ENCODE measurements around the gene PRKAG2. TPM values are rescaled to one million over a fixed set of nuclear protein-coding genes. Genes with fewer than 3 reads are reported as not detected.

The PRKAG2 gene
- total RNA-seq, 2 experiments from 2014 or later, result 39.3 to 42.3 TPM

DNA sequence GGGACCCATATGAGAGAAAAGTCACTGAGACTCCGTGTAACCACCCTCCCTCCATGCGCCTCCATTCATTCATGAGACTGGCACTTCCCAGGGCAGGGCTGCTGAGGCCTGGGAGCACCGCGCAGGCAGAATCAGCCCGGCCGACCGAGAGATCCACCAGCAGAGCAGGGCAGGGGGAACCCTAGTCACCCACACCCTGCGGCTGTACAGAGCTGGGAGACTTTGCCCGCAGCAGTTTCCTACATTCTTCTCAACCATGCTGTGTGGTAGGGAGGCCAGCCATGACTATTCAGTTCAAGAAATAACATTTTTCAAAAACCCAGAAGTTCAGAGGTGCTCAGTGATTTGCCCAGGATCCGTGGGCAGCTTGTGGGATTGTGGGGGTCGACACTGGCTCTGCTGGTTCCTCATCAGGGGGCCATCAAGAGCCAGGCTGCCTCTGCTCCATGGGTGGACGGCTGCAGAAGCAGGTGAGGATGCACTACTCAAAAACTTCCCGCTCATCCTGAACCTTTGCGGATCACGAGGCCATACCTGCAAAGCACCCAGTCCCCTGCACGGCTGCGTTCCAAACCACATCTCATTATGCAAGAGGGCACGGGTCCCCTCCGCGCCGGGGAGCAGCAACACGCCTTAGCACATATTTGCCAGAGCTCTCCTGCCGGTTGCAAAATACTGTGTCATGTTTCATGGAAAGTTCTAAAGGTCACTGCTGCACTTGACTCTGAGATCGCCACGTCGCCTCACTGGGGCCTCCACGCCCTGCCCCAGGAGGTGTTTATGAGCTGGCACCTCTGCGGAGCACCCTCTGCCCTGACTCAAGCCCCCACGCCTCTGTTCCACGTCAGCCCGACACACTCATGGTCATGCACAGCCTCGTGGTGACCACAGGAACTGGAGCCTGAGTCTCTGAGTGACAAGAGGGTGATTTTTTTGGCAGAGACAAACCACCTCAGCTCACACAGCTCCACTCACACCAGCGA is 132.0 kb downstream of the PRKAG2 start:
- no peaks in the 10 kb centered on the region for H3K27me3 ChIP-seq (ENCODE audit: control insufficient read depth in 1 of 2, insufficient read depth in 2 of 2, low read length in 2 of 2)
- TF ChIP-seq, protein P1, sequence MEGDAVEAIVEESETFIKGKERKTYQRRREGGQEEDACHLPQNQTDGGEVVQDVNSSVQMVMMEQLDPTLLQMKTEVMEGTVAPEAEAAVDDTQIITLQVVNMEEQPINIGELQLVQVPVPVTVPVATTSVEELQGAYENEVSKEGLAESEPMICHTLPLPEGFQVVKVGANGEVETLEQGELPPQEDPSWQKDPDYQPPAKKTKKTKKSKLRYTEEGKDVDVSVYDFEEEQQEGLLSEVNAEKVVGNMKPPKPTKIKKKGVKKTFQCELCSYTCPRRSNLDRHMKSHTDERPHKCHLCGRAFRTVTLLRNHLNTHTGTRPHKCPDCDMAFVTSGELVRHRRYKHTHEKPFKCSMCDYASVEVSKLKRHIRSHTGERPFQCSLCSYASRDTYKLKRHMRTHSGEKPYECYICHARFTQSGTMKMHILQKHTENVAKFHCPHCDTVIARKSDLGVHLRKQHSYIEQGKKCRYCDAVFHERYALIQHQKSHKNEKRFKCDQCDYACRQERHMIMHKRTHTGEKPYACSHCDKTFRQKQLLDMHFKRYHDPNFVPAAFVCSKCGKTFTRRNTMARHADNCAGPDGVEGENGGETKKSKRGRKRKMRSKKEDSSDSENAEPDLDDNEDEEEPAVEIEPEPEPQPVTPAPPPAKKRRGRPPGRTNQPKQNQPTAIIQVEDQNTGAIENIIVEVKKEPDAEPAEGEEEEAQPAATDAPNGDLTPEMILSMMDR (IDR thresholded peaks at IDR 0.05), result no peak
- Mint-ChIP-seq H3K4me1 (ENCODE audit: low read depth) (peaks cover 12% of the 10 kb centered on the region), H3K9me3 (no peaks in the 10 kb centered on the region), H3K36me3 (ENCODE audit: low read depth) (peaks cover 10% of the 10 kb centered on the region), H3K27me3 (no peaks in the 10 kb centered on the region), H3K27ac (no peak overlapping the region), H3K4me3 (no peak overlapping the region)
- DNase-seq (peak in 2 of 14 experiments; percentile 67 to 78), ATAC-seq (ENCODE audit: poor library complexity) (no peak)
- H3K4me3 ChIP-seq (ENCODE audit: low read length), result no peak overlapping the region
- CTCF ChIA-PET, result no interaction called here
- POLR2A ChIA-PET, result no interaction called here
- peaks cover 3% of the 10 kb centered on the region for H3K36me3 ChIP-seq (ENCODE audit: insufficient read depth, low read length)
- H3K9me3 ChIP-seq (ENCODE audit: control insufficient read depth in 1 of 2, insufficient read depth in 1 of 2, low read length in 2 of 2), result no peaks in the 10 kb centered on the region
- intact Hi-C loops (cut with DNase I, micrococcal nuclease), result no loop called here
- no peak overlapping the region for H3K27ac ChIP-seq (ENCODE audit: low read depth in 1 of 2, low read length in 2 of 2)
- H3K4me1 ChIP-seq (ENCODE audit: insufficient read depth, low read length), result peaks cover 6% of the 10 kb centered on the region

DNA sequence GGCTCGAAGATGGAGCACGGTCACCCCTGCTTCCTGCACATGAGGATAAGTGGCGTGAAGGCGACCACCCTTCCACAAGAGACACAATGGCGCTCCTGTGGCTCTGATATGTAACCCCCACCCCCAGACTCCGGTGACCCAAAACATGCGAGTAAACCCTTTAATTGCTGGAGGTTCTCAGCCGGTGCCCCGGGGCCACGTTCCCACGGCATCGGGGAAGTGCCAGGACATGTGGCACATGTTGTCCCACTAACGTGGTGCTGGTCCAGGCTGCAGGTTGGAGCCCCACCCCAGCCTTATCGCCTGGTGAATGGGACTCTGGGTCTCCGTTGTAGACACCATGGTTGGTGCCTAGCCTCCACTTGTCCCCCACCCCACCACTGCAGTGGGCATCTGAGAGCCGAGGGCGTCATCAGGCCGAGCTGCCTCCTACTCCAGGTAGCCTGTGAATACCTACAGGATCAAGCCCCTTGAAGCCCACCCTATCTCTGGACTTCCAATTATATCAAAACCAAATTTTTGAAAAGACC is 132.8 kb downstream of the PRKAG2 start:
- no peak overlapping the region for H3K27ac Mint-ChIP-seq
- Histone ChIP-seq H3K4me3 (ENCODE audit: low read length) (no peak overlapping the region), H3K27me3 (ENCODE audit: control insufficient read depth in 1 of 2, insufficient read depth in 2 of 2, low read length in 2 of 2) (no peaks in the 10 kb centered on the region), H3K36me3 (ENCODE audit: insufficient read depth, low read length) (peaks cover 3% of the 10 kb centered on the region), H3K27ac (ENCODE audit: low read depth in 1 of 2, low read length in 2 of 2) (no peak overlapping the region), H3K4me1 (ENCODE audit: insufficient read depth, low read length) (peaks cover 6% of the 10 kb centered on the region), H3K9me3 (ENCODE audit: control insufficient read depth in 1 of 2, insufficient read depth in 1 of 2, low read length in 2 of 2) (no peaks in the 10 kb centered on the region)
- CTCF ChIA-PET, result no interaction called here
- ATAC-seq (ENCODE audit: poor library complexity) (no peak), DNase-seq (no peak)
- H3K9me3 Mint-ChIP-seq, result no peaks in the 10 kb centered on the region
- TF ChIP-seq, protein P1 (IDR thresholded peaks at IDR 0.05), result no peak
- peaks cover 6% of the 10 kb centered on the region for H3K36me3 Mint-ChIP-seq (ENCODE audit: low read depth)
- intact Hi-C loops (cut with DNase I, micrococcal nuclease), result no loop called here
- no peaks in the 10 kb centered on the region for H3K27me3 Mint-ChIP-seq
- H3K4me1 Mint-ChIP-seq (ENCODE audit: low read depth), result peaks cover 12% of the 10 kb centered on the region
- H3K4me3 Mint-ChIP-seq, result no peak overlapping the region
- POLR2A ChIA-PET, result no interaction called here

DNA sequence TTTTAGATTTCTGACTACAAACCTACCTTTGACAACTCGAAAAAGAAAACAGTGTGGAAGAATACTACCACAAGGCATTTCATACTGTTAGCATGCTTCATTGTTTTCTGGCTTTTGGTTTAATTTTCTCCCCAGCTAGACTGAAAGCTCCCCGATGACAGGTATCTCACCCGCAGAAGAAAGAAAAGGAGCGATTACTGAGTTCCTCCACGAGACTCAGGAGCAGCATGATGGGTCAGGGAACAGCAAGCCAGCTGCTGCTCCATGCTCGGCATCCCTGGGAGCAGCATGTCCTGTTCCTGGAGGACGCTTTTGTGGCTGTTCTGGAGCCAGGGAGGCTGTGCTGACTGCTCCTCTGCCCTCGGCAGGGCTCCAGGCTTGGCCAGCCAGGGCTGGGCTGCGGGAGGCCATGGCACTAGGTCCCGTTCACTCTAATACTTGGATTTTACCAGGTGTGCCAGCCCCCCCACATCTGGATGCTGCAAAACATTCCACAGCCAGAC is 133.4 kb downstream of the PRKAG2 start:
- peaks cover 3% of the 10 kb centered on the region for H3K36me3 ChIP-seq (ENCODE audit: insufficient read depth, low read length)
- H3K27me3 ChIP-seq (ENCODE audit: control insufficient read depth in 1 of 2, insufficient read depth in 2 of 2, low read length in 2 of 2), result no peaks in the 10 kb centered on the region
- H3K4me1 Mint-ChIP-seq (ENCODE audit: low read depth), result peaks cover 12% of the 10 kb centered on the region
- CTCF ChIA-PET, result no interaction called here
- intact Hi-C loops (cut with DNase I, micrococcal nuclease), result no loop called here
- peaks cover 6% of the 10 kb centered on the region for H3K36me3 Mint-ChIP-seq (ENCODE audit: low read depth)
- TF ChIP-seq, protein P1 (IDR thresholded peaks at IDR 0.05), result no peak
- H3K4me3 ChIP-seq (ENCODE audit: low read length), result no peak overlapping the region
- H3K27ac Mint-ChIP-seq, result no peak overlapping the region
- H3K4me3 Mint-ChIP-seq, result no peak overlapping the region
- DNase-seq, result no peak
- H3K27ac ChIP-seq (ENCODE audit: low read depth in 1 of 2, low read length in 2 of 2), result no peak overlapping the region
- peaks cover 6% of the 10 kb centered on the region for H3K4me1 ChIP-seq (ENCODE audit: insufficient read depth, low read length)
- POLR2A ChIA-PET, result no interaction called here
- H3K9me3 Mint-ChIP-seq, result no peaks in the 10 kb centered on the region
- no peaks in the 10 kb centered on the region for H3K27me3 Mint-ChIP-seq
- no peaks in the 10 kb centered on the region for H3K9me3 ChIP-seq (ENCODE audit: control insufficient read depth in 1 of 2, insufficient read depth in 1 of 2, low read length in 2 of 2)
- no peak for ATAC-seq (ENCODE audit: poor library complexity)
